Ishikawa (cell line): ENCODE measurements around the gene ZBED6.

Experiments
- CEBPB ChIP-seq: IDR thresholded peaks from 2 replicates; pipeline ENCODE4 v1.6.1; 2012
- CREB1 ChIP-seq: IDR thresholded peaks from 2 replicates; pipeline ENCODE4 v1.6.1; 2012; ENCODE audit warnings: low read depth
- EGR1 ChIP-seq: IDR thresholded peaks from 2 replicates; pipeline ENCODE4 v1.6.1; 2012
- EP300 ChIP-seq: IDR thresholded peaks from 2 replicates; pipeline ENCODE4 v1.6.1; 2012; ENCODE audit warnings: borderline replicate concordance
- FOXM1 ChIP-seq: IDR thresholded peaks from 2 replicates; pipeline ENCODE4 v1.6.1; 2012; ENCODE audit warnings: low read depth, borderline replicate concordance
- MAX ChIP-seq: IDR thresholded peaks from 2 replicates; pipeline ENCODE4 v1.6.1; 2012
- NFIC ChIP-seq: IDR thresholded peaks from 2 replicates; pipeline ENCODE4 v1.6.1; 2012
- RAD21 ChIP-seq: IDR thresholded peaks from 2 replicates; pipeline ENCODE4 v1.6.1; 2012; ENCODE audit warnings: low read depth
- REST ChIP-seq: IDR thresholded peaks from 2 replicates; pipeline ENCODE4 v1.6.1; 2012; ENCODE audit warnings: low read depth, mild to moderate bottlenecking
- TAF1 ChIP-seq: IDR thresholded peaks from 2 replicates; pipeline ENCODE4 v1.6.1; 2012; ENCODE audit warnings: low read depth, mild to moderate bottlenecking
- TCF12 ChIP-seq: IDR thresholded peaks from 2 replicates; pipeline ENCODE4 v1.6.1; 2012; ENCODE audit warnings: low read depth
- TEAD4 ChIP-seq: IDR thresholded peaks from 2 replicates; pipeline ENCODE4 v1.6.1; 2012
- USF1 ChIP-seq: IDR thresholded peaks from 2 replicates; pipeline ENCODE4 v1.6.1; 2012
- YY1 ChIP-seq: IDR thresholded peaks from 2 replicates; pipeline ENCODE4 v1.6.1; 2012; ENCODE audit warnings: low read depth
- ZBTB7A ChIP-seq: IDR thresholded peaks from 2 replicates; pipeline ENCODE4 v1.6.1; 2012; ENCODE audit warnings: low read depth

Gene ZBED6

GRCh38 chr1:203781962-203782361, 13.5 kb upstream of the ZBED6 start:
- no peak for TF ChIP-seq NFIC
- no peak for TF ChIP-seq CREB1
- TF ChIP-seq EP300: no peak
- no peak for TF ChIP-seq TCF12
- no peak for TF ChIP-seq ZBTB7A
- TF ChIP-seq TEAD4: no peak
- no peak for TF ChIP-seq REST
- no peak for TF ChIP-seq RAD21
- TF ChIP-seq EGR1: no peak
- TF ChIP-seq MAX: no peak
- no peak for TF ChIP-seq FOXM1
- TF ChIP-seq YY1: no peak
- TF ChIP-seq TAF1: no peak
- no peak for TF ChIP-seq CEBPB
- TF ChIP-seq USF1: no peak

- no peak for TF ChIP-seq MAX
- TF ChIP-seq CEBPB: no peak
- no peak for TF ChIP-seq USF1
- TF ChIP-seq EP300: no peak
- TF ChIP-seq YY1: no peak
- no peak for TF ChIP-seq EGR1
- TF ChIP-seq NFIC: no peak
- no peak for TF ChIP-seq TAF1
- TF ChIP-seq REST: no peak
- no peak for TF ChIP-seq ZBTB7A
- TF ChIP-seq TCF12: no peak
These were observed 5.5 kb upstream of the ZBED6 start for GRCh38 chr1:203789966-203790365.

GRCh38 chr1:203791498-203791897, 3.9 kb upstream of the ZBED6 start:
- TF ChIP-seq TCF12 (no peak), FOXM1 (no peak), MAX (no peak), ZBTB7A (no peak), EGR1 (no peak), TAF1 (no peak), NFIC (no peak), CEBPB (no peak), TEAD4 (no peak), USF1 (no peak), CREB1 (no peak), YY1 (no peak), REST (no peak), RAD21 (no peak), EP300 (no peak)

GRCh38 chr1:203792486-203792885, 2.9 kb upstream of the ZBED6 start:
- TF ChIP-seq TCF12: no peak
- no peak for TF ChIP-seq TAF1
- no peak for TF ChIP-seq EP300
- TF ChIP-seq CREB1: no peak
- no peak for TF ChIP-seq USF1
- no peak for TF ChIP-seq FOXM1
- no peak for TF ChIP-seq RAD21
- no peak for TF ChIP-seq ZBTB7A
- TF ChIP-seq YY1: no peak
- TF ChIP-seq MAX: no peak
- no peak for TF ChIP-seq CEBPB
